DND-41 (cell line): ENCODE measurements around the gene XYLT1.

ENCODE experiments used
- ATAC-seq: fragments of 200-7000 bp; cut with Tn5 transposase; 3 replicates; pipeline ENCODE4 v1.9.1; 2021; ENCODE audit warnings: low read depth; ENCODE audit not compliant: insufficient read depth
- DNase-seq: peaks from one replicate; pipeline ENCODE4 v3.0.0-alpha.2; 2020
- H2AFZ ChIP-seq: 2 replicates; pipeline ENCODE4 v1.6.0; 2012; ENCODE audit warnings: low read depth, low read length
- H3K27ac ChIP-seq: 2 replicates; pipeline ENCODE4 v1.5.1; 2012; ENCODE audit warnings: low read length, inconsistent platforms
- H3K27me3 ChIP-seq: fragments of 200-600 bp; sonication (generic); 2 replicates; pipeline ENCODE4 v1.6.0; 2012; ENCODE audit warnings: low read length, mild to moderate bottlenecking, inconsistent platforms; ENCODE audit not compliant: insufficient read depth, poor library complexity
- H3K36me3 ChIP-seq: 2 replicates; pipeline ENCODE4 v1.5.1; 2012; ENCODE audit warnings: low read length, inconsistent platforms; ENCODE audit not compliant: insufficient read depth
- H3K4me1 ChIP-seq: 2 replicates; pipeline ENCODE4 v1.5.1; 2012; ENCODE audit warnings: mild to moderate bottlenecking, low read length; ENCODE audit not compliant: insufficient read depth
- H3K4me2 ChIP-seq: 2 replicates; pipeline ENCODE4 v1.6.0; 2012; ENCODE audit warnings: mild to moderate bottlenecking, moderate library complexity, low read length, inconsistent platforms; ENCODE audit not compliant: insufficient read depth
- H3K4me3 ChIP-seq, 2 experiments: fragments of 200-600 bp in 1 of 2; shearing (Covaris generic) in 1 of 2; 2 replicates each; pipeline ENCODE4 v1.5.1; 2012 to 2016; ENCODE audit warnings: inconsistent platforms in 2 of 2, low read length in 2 of 2, mild to moderate bottlenecking in 2 of 2, low read depth in 1 of 2, moderate library complexity in 1 of 2
- H3K79me2 ChIP-seq: 2 replicates; pipeline ENCODE4 v1.6.0; 2012; ENCODE audit warnings: low read length, inconsistent platforms; ENCODE audit not compliant: insufficient read depth
- H3K9ac ChIP-seq: 2 replicates; pipeline ENCODE4 v1.6.0; 2012; ENCODE audit warnings: low read depth, mild to moderate bottlenecking, inconsistent platforms, low read length, moderate library complexity
- H3K9me3 ChIP-seq: 2 replicates; pipeline ENCODE4 v1.5.1; 2012; ENCODE audit warnings: low read length, moderate library complexity, mild to moderate bottlenecking, inconsistent platforms; ENCODE audit not compliant: insufficient read depth, severe bottlenecking
- H4K20me1 ChIP-seq: 2 replicates; pipeline ENCODE4 v1.6.0; 2012; ENCODE audit warnings: low read length; ENCODE audit not compliant: insufficient read depth
- CTCF ChIP-seq: IDR thresholded peaks from 2 replicates; pipeline ENCODE4 v1.5.1; 2012; ENCODE audit warnings: borderline replicate concordance, low read length, moderate library complexity, mild to moderate bottlenecking; ENCODE audit not compliant: poor library complexity, severe bottlenecking; ENCODE audit errors: extremely low read depth
- EZH2 ChIP-seq: IDR thresholded peaks from 3 replicates; pipeline ENCODE4 v1.6.1; 2012; ENCODE audit warnings: borderline replicate concordance, low read depth, mild to moderate bottlenecking, moderate library complexity, low read length, inconsistent platforms; ENCODE audit not compliant: severe bottlenecking

Gene XYLT1

GRCh38 chr16:17258848-17259713, 211.7 kb downstream of the XYLT1 start:
- no peak for DNase-seq
- Histone ChIP-seq H3K79me2 (no peaks in the 10 kb centered on the region), H3K9ac (no peak overlapping the region), H3K27ac (no peak overlapping the region), H3K27me3 (no peaks in the 10 kb centered on the region), H3K36me3 (no peaks in the 10 kb centered on the region), H4K20me1 (no peaks in the 10 kb centered on the region), H3K4me1 (no peaks in the 10 kb centered on the region), H2AFZ (no peak overlapping the region), H3K9me3 (no peaks in the 10 kb centered on the region), H3K4me3 (no peak overlapping the region), H3K4me2 (no peak overlapping the region)
- TF ChIP-seq CTCF (no peak), EZH2 (no peak)
- ATAC-seq: no peak

GRCh38 chr16:17258077-17258599, 212.6 kb downstream of the XYLT1 start:
- H3K9ac ChIP-seq: no peak overlapping the region
- H3K79me2 ChIP-seq: no peaks in the 10 kb centered on the region
- H3K4me2 ChIP-seq: no peak overlapping the region

GRCh38 chr16:17257426-17258023, 213.2 kb downstream of the XYLT1 start:
- no peaks in the 10 kb centered on the region for H4K20me1 ChIP-seq
- H3K27me3 ChIP-seq: no peaks in the 10 kb centered on the region
- H3K4me2 ChIP-seq: no peak overlapping the region
- TF ChIP-seq EZH2 (no peak), CTCF (no peak)
- H3K27ac ChIP-seq: no peak overlapping the region
- no peaks in the 10 kb centered on the region for H3K4me1 ChIP-seq
- ATAC-seq (no peak), DNase-seq (no peak)
- H3K4me3 ChIP-seq: no peak overlapping the region
- H3K36me3 ChIP-seq: no peaks in the 10 kb centered on the region
- H3K79me2 ChIP-seq: no peaks in the 10 kb centered on the region
- no peak overlapping the region for H2AFZ ChIP-seq
- no peak overlapping the region for H3K9ac ChIP-seq
- H3K9me3 ChIP-seq: no peaks in the 10 kb centered on the region

More at GRCh38 chr16:17258077-17258599, 212.6 kb downstream of the XYLT1 start:
- Histone ChIP-seq H3K27ac (no peak overlapping the region), H4K20me1 (no peaks in the 10 kb centered on the region), H3K4me1 (no peaks in the 10 kb centered on the region), H2AFZ (no peak overlapping the region), H3K27me3 (no peaks in the 10 kb centered on the region), H3K36me3 (no peaks in the 10 kb centered on the region), H3K9me3 (no peaks in the 10 kb centered on the region), H3K4me3 (no peak overlapping the region)
- ATAC-seq: no peak
- TF ChIP-seq EZH2: no peak
- no peak for TF ChIP-seq CTCF
- DNase-seq: no peak
